Esophagus squamous epithelium (tissue), 4 donors: ENCODE results near the gene LDHAL6B.

Source experiments
- CTCF ChIP-seq, 6 experiments: fragments of 450-650 bp in 4 of 6; fragments of 200-600 bp in 2 of 6; sonication (generic) in 2 of 6; IDR thresholded peaks; one replicate each; pipeline ENCODE4 v1.5.1; 2016 to 2019; ENCODE audit warnings: antibody characterized with exemption in 6 of 6, mild to moderate bottlenecking in 4 of 6, moderate library complexity in 4 of 6
- POLR2A ChIP-seq, 4 donors: fragments of 450-650 bp; IDR thresholded peaks; one replicate each; pipeline ENCODE4 v1.6.1; 2017; ENCODE audit warnings: antibody characterized with exemption in 4 of 4, mild to moderate bottlenecking in 4 of 4, moderate library complexity in 3 of 4

GRCh38 chr15:59199626-59200465, 6.8 kb upstream of the LDHAL6B start:
- TF ChIP-seq CTCF (IDR thresholded peaks at IDR 0.05) (no peak), POLR2A (IDR thresholded peaks at IDR 0.05) (no peak)
